ENCODE data around the gene RXRG.

The RXRG gene

GRCh38 chr1:165408518-165408917 lies 36.4 kb downstream of the RXRG start:
- DNase-seq (ENCODE audit: low read depth) = no peak

- no peak for DNase-seq (ENCODE audit: low read depth)
Observed at GRCh38 chr1:165407398-165407797, 37.5 kb downstream of the RXRG start.

GRCh38 chr1:165403835-165404482 lies 41.0 kb downstream of the RXRG start:
- DNase-seq (ENCODE audit: low read depth) = no peak

GRCh38 chr1:165402517-165403111 lies 42.3 kb downstream of the RXRG start:
- DNase-seq (ENCODE audit: low read depth) = no peak

- peak; percentile 31 for DNase-seq (ENCODE audit: low read depth)
Observed at GRCh38 chr1:165397944-165398343, 47.0 kb downstream of the RXRG start.

GRCh38 chr1:165395901-165396300 lies 49.0 kb downstream of the RXRG start:
- DNase-seq (ENCODE audit: low read depth) = no peak

GRCh38 chr1:165395478-165395877 lies 49.4 kb downstream of the RXRG start:
- no peak for DNase-seq (ENCODE audit: low read depth)

GRCh38 chr1:165392634-165393571 lies 52.0 kb downstream of the RXRG start:
- DNase-seq (ENCODE audit: low read depth) = peak; percentile 82

- DNase-seq (ENCODE audit: low read depth) = no peak
Observed at GRCh38 chr1:165389609-165390008, 55.3 kb downstream of the RXRG start.

GRCh38 chr1:165387961-165388360 lies 57.0 kb downstream of the RXRG start:
- DNase-seq (ENCODE audit: low read depth) = no peak

GRCh38 chr1:165387505-165387904 lies 57.4 kb downstream of the RXRG start:
- no peak for DNase-seq (ENCODE audit: low read depth)

GRCh38 chr1:165383599-165384405 lies 61.1 kb downstream of the RXRG start:
- no peak for DNase-seq (ENCODE audit: low read depth)

- no peak for DNase-seq (ENCODE audit: low read depth)
Observed at GRCh38 chr1:165383067-165383466, 61.9 kb downstream of the RXRG start.

- DNase-seq (ENCODE audit: low read depth) = no peak
Observed at GRCh38 chr1:165381745-165382505, 63.0 kb downstream of the RXRG start.

GRCh38 chr1:165376811-165377311 lies 68.1 kb downstream of the RXRG start:
- no peak for DNase-seq (ENCODE audit: low read depth)

- peak; percentile 13 for DNase-seq (ENCODE audit: low read depth)
Observed at GRCh38 chr1:165376041-165376810, 68.7 kb downstream of the RXRG start.

GRCh38 chr1:165375623-165376022 lies 69.3 kb downstream of the RXRG start:
- no peak for DNase-seq (ENCODE audit: low read depth)

GRCh38 chr1:165371588-165372225 lies 73.2 kb downstream of the RXRG start:
- no peak for DNase-seq (ENCODE audit: low read depth)

GRCh38 chr1:165369255-165369848 lies 75.6 kb downstream of the RXRG start:
- DNase-seq (ENCODE audit: low read depth) = no peak

Measured in non-pigmented ciliary epithelial cell (primary cell).